K562 (cell line): Measurements from ENCODE around the gene APOBEC3C. TPM values are rescaled to one million over a fixed set of nuclear protein-coding genes. Genes with fewer than 3 reads are reported as not detected.

Source experiments
- ATAC-seq: fragments of 200-7000 bp; cut with Tn5 transposase; 3 replicates; pipeline ENCODE4 v1.9.1; 2020; ENCODE audit warnings: moderate library complexity
- BruUV-seq: library from RNA; stranded (reverse); fragments of 400-500 nt; replicated peaks from 2 replicates; lab custom pipeline; 2021; lab: Mats Ljungman, UMichigan
- CTCF ChIA-PET: fragments of 300-600 bp; formaldehyde crosslinking; extraction: SDS; loops from one replicate; lab custom pipeline; 2021; ENCODE audit warnings: low intra/inter-chr PET ratio; lab: Yijun Ruan, JAX
- POLR2A ChIA-PET: fragments of 300-600, 350-650 bp; sonication (Branson Sonifier 250); formaldehyde crosslinking; extraction: SDS; loops from one replicate; lab custom pipeline; 2021; ENCODE audit warnings: antibody characterized with exemption, inconsistent platforms; lab: Yijun Ruan, JAX
- DNase-seq, 4 experiments: peaks; one replicate each; pipeline versions ENCODE4 v3.0.0 to v3.0.0-alpha.2; 2011 to 2018; ENCODE audit warnings: low spot score in 3 of 4, mixed read lengths in 3 of 4; ENCODE audit errors: extremely low read depth in 1 of 4
- FAIRE-seq: peaks from 2 replicates; lab custom pipeline; 2011; peaks lifted over from hg19 to GRCh38; lab: Jason Lieb, UNC
- H2AFZ ChIP-seq: 2 replicates; pipeline ENCODE4 v1.6.0; 2011; ENCODE audit warnings: low read depth, low read length, control low read depth, inconsistent platforms
- H3K27ac ChIP-seq: fragments of 200-600 bp; 3 replicates; pipeline ENCODE4 v1.8.0; 2011; ENCODE audit warnings: low read depth, mild to moderate bottlenecking, control low read depth, inconsistent platforms, low read length, moderate library complexity, mixed read lengths; ENCODE audit errors: extremely low read depth
- H3K27me3 ChIP-seq, 2 experiments: fragments of 300-600 bp in 1 of 2; 2 replicates in 1 of 2; 3 replicates in 1 of 2; pipeline versions ENCODE4 v1.6.0 to v1.8.0; 2011; ENCODE audit warnings: inconsistent platforms in 2 of 2, low read length in 2 of 2, mild to moderate bottlenecking in 1 of 2, mixed read lengths in 1 of 2, moderate library complexity in 1 of 2; ENCODE audit not compliant: control insufficient read depth in 2 of 2, insufficient read depth in 2 of 2
- H3K36me3 ChIP-seq: fragments of 300-600 bp; 3 replicates; pipeline ENCODE4 v1.8.0; 2011; ENCODE audit warnings: mild to moderate bottlenecking, low read length, inconsistent platforms; ENCODE audit not compliant: control insufficient read depth, insufficient read depth
- H3K4me1 ChIP-seq, 2 experiments: fragments of 200-600 bp in 1 of 2; replicated peaks in 1 of 2; 2 replicates in 1 of 2; 3 replicates in 1 of 2; pipeline versions ENCODE4 v1.5.1 to v1.8.0; 2011; ENCODE audit warnings: inconsistent platforms in 2 of 2, low read length in 2 of 2, mild to moderate bottlenecking in 1 of 2, mixed read lengths in 1 of 2, moderate library complexity in 1 of 2; ENCODE audit not compliant: control insufficient read depth in 2 of 2, insufficient read depth in 2 of 2
- H3K4me2 ChIP-seq: 2 replicates; pipeline ENCODE4 v1.6.1; 2011; ENCODE audit warnings: low read length, control low read depth, inconsistent platforms, mixed read lengths; ENCODE audit not compliant: insufficient read depth
- H3K4me3 ChIP-seq: fragments of 200-600 bp; sonication (generic), shearing (Covaris generic); 2 replicates; pipeline ENCODE4 v1.5.1; 2016; ENCODE audit warnings: control low read depth, inconsistent platforms
- H3K79me2 ChIP-seq: fragments of 200-600 bp; 3 replicates; pipeline ENCODE4 v1.8.0; 2011; ENCODE audit warnings: low read length, inconsistent platforms; ENCODE audit not compliant: control insufficient read depth, insufficient read depth
- H3K9ac ChIP-seq, 2 experiments: 2 replicates each; pipeline versions ENCODE4 v1.6.0 to v1.6.1; 2011; ENCODE audit warnings: low read depth in 2 of 2, low read length in 2 of 2, control low read depth in 1 of 2, inconsistent platforms in 1 of 2, mild to moderate bottlenecking in 1 of 2, mixed read lengths in 1 of 2; ENCODE audit not compliant: insufficient read depth in 1 of 2
- H3K9me1 ChIP-seq: one replicate; pipeline ENCODE4 v1.6.0; 2011; ENCODE audit warnings: inconsistent platforms, mild to moderate bottlenecking, low read length, moderate library complexity; ENCODE audit not compliant: control insufficient read depth, insufficient read depth
- H3K9me3 ChIP-seq: replicated peaks from 2 replicates; pipeline ENCODE4 v1.5.1; 2011; ENCODE audit warnings: low read depth, low read length, inconsistent platforms; ENCODE audit not compliant: control insufficient read depth, insufficient read depth
- H4K20me1 ChIP-seq: replicated peaks from 2 replicates; pipeline ENCODE4 v1.6.1; 2011; ENCODE audit warnings: low read length, inconsistent platforms, mixed read lengths; ENCODE audit not compliant: control insufficient read depth, insufficient read depth
- RBFOX2 ChIP-seq: fragments of 200-400 bp; formaldehyde crosslinking; IDR thresholded peaks from 2 replicates; pipeline ENCODE4 v1.6.1; 2017; ENCODE audit warnings: low read depth, mild to moderate bottlenecking, low read length, moderate library complexity
- ZNF282 ChIP-seq: sonication (generic); formaldehyde crosslinking; IDR thresholded peaks from 2 replicates; pipeline ENCODE4 v1.8.1; 2023; ENCODE audit warnings: missing genetic modification reagents
- WGBS: fragments of 100-300 bp; shearing (Covaris generic); methylation state at CpG from one replicate; pipeline ENCODE4 v1.1.6; 2016; ENCODE audit warnings: low coverage, mixed read lengths; ENCODE audit not compliant: insufficient coverage; ENCODE audit errors: missing lambda C conversion rate; 5-methylcytosine and 5-hydroxymethylcytosine counted together
- in situ Hi-C: fragments of 300-500 bp; cut with MboI; formaldehyde crosslinking; loops from 4 replicates; pipeline ENCODE4 v1.15.0; 2018; ENCODE audit warnings: inconsistent platforms, mixed read lengths
- intact Hi-C: fragments of 100-400 bp; cut with micrococcal nuclease; formaldehyde crosslinking; loops from 2 replicates; pipeline ENCODE4 v1.14.2; 2022
- polyA plus RNA-seq, 8 experiments: library from polyadenylated mRNA; depleted of rRNA in 4 of 8; stranded (reverse) in 5 of 8; unstranded in 3 of 8; fragments of >200 nt; fragmentation: Nextera tagmentation in 2 of 8; fragmentation: Illumina TruSeq in 1 of 8; extraction: Ambion mirVana in 2 of 8; extraction: Trizol in 1 of 8; gene quantifications; 2 replicates each; pipeline versions ENCODE4 v1.2.1 to v1.2.3, GENCODE V29; 2011 to 2014; ENCODE audit warnings: inconsistent platforms in 1 of 8, missing spikeins in 1 of 8
- total RNA-seq, 7 experiments: library from RNA; depleted of rRNA in 6 of 7; stranded (reverse); fragments of >200 nt in 6 of 7; fragmentation: Illumina TruSeq in 2 of 7; extraction: Trizol in 2 of 7; gene quantifications; 2 replicates each; pipeline versions ENCODE4 v1.2.1 to v1.2.3, GENCODE V29; 2011 to 2021; ENCODE audit warnings: low replicate concordance in 1 of 7

APOBEC3C gene
- total and polyA plus RNA-seq, 9 of the 15 experiments (the other 6 are each of a cell fraction or from before 2014, with no cell fraction given), result 12.4 to 285 (median 55.5) TPM

DNA sequence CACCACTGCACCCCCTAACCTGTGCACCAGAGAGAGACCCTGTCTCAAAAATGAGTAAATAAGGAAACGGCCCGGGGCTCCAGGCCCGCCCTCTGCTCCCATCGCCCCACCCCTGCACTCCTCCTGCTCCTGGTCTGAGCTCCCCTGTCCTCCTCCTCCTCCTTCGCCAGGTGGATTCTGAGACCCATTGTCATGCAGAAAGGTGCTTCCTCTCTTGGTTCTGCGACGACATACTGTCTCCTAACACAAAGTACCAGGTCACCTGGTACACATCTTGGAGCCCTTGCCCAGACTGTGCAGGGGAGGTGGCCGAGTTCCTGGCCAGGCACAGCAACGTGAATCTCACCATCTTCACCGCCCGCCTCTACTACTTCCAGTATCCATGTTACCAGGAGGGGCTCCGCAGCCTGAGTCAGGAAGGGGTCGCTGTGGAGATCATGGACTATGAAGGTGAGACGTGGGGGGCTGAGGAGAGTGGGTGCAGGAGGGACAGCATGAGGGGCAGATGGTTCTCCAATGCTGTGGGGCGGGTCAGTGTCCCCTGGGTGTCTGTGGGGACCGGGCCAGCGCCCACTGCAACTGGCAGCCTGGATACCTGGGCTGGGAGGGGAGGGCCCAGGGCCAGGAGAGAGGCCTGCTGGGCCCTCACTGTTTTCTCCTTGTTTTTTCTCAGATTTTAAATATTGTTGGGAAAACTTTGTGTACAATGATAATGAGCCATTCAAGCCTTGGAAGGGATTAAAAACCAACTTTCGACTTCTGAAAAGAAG, 3.7 kb downstream of the APOBEC3C start:
- Histone ChIP-seq H2AFZ (no peak overlapping the region), H3K9me1 (peaks cover 2% of the 10 kb centered on the region), H3K79me2 (peaks cover 50% of the 10 kb centered on the region), H3K4me2 (no peak overlapping the region), H3K36me3 (peaks cover 20% of the 10 kb centered on the region), H3K4me3 (no peak overlapping the region), H4K20me1 (no peaks in the 10 kb centered on the region), H3K9ac (peak overlapping the region in 1 of 2 experiments; percentile 45; a peak in 1 of 4 replicates), H3K4me1 (peaks cover 21 to 68% of the 10 kb centered on the region in 2 experiments; a peak in 4 of 5 replicates), H3K27me3 (no peaks in the 10 kb centered on the region), H3K9me3 (no peaks in the 10 kb centered on the region), H3K27ac (no peak overlapping the region)
- in situ Hi-C loops, result loop anchor here (25.0 kb wide), 1 partner anchor 955 kb away; the partner anchor contains the start of gene PICK1
- FAIRE-seq, result no peak
- ATAC-seq, result no peak
- POLR2A ChIA-PET, result no interaction called here
- 87% methylated on average over 6 of the region's 18 CpGs for WGBS
- no TSS peak for BruUV-seq
- DNase-seq, result no peak
- TF ChIP-seq RBFOX2 (peak; percentile 22; the same call in 1 of the 2 replicates), ZNF282 (CRISPR knock-in tag) (no peak)
- CTCF ChIA-PET, result no interaction called here
- intact Hi-C loops, result loop anchor here (10.0 kb wide), 1 partner anchor 47 kb away; no protein-coding TSS in a partner anchor
